Gastrocnemius medialis (tissue), 4 donors: Measurements from ENCODE around the gene TNFRSF1A. TPM values are rescaled to one million over a fixed set of nuclear protein-coding genes. Genes with fewer than 3 reads are reported as not detected.
"Not testable (repeated sequence)": the region's sequence is repeated elsewhere in the genome, so short reads cannot be mapped to it uniquely, and the experiment has no call there.

ENCODE experiments used
- ATAC-seq, 2 donors: fragments of 150-250 bp; one replicate each; pipeline ENCODE4 v1.9.1; 2016
- DNase-seq, 2 donors: peaks; one replicate each; pipeline ENCODE4 v3.0.0-alpha.2; 2019
- H3K27ac ChIP-seq, 4 donors: fragments of 200-600 bp; sonication (generic); 1 replicate in 1 of 4; 2 replicates in 3 of 4; pipeline ENCODE4 v1.5.1; 2016 to 2018; ENCODE audit warnings: mild to moderate bottlenecking in 2 of 4, moderate library complexity in 1 of 4
- H3K27me3 ChIP-seq, 3 donors: fragments of 200-600 bp; sonication (generic) in 2 of 3; 1 replicate in 1 of 3; 2 replicates in 2 of 3; pipeline versions ENCODE4 v1.5.1 to v1.6.0; 2016 to 2019; ENCODE audit warnings: mild to moderate bottlenecking in 1 of 3, moderate library complexity in 1 of 3
- H3K36me3 ChIP-seq, 2 donors: fragments of 200-600 bp; sonication (generic) in 1 of 2; one replicate each; pipeline ENCODE4 v1.5.1; 2017 to 2018
- H3K4me1 ChIP-seq, 2 donors: fragments of 200-600 bp; sonication (generic) in 1 of 2; one replicate each; pipeline ENCODE4 v1.5.1; 2016 to 2017; ENCODE audit warnings: mild to moderate bottlenecking in 2 of 2
- H3K4me3 ChIP-seq, 4 donors: fragments of 200-600 bp; sonication (generic) in 3 of 4; 1 replicate in 1 of 4; 2 replicates in 3 of 4; pipeline ENCODE4 v1.5.1; 2016 to 2019; ENCODE audit warnings: mild to moderate bottlenecking in 2 of 4
- H3K9me3 ChIP-seq, 3 donors: fragments of 200-600 bp; sonication (generic) in 2 of 3; 1 replicate in 1 of 3; 2 replicates in 2 of 3; pipeline ENCODE4 v1.5.1; 2016 to 2019
- POLR2A ChIP-seq, 2 donors: fragments of 450-650 bp; IDR thresholded peaks; one replicate each; pipeline ENCODE4 v1.6.1; 2017; ENCODE audit warnings: antibody characterized with exemption in 2 of 2, mild to moderate bottlenecking in 2 of 2, moderate library complexity in 2 of 2
- in situ Hi-C, 4 donors: fragments of 200-750 bp; cut with MboI; loops; one replicate each; pipeline versions ENCODE4 v1.15.0 to v1.8.0; 2017; ENCODE audit warnings: low sequenced_read_pairs in 4 of 4
- intact Hi-C: fragments of 100-400 bp; cut with DNase I; formaldehyde crosslinking; loops from one replicate; pipeline ENCODE4 v1.15.1; 2023; ENCODE audit warnings: low total_unique reads
- total RNA-seq, 4 donors: library from RNA; depleted of rRNA; stranded (reverse); fragments of >200 nt; gene quantifications; one replicate each; pipeline versions ENCODE4 v1.1.0 to v1.2.3, GENCODE V29; 2016
- TF ChIP-seq, protein P1 (sequence below), 5 experiments: fragments of 450-650 bp in 3 of 5; fragments of 200-600 bp in 2 of 5; sonication (generic) in 2 of 5; IDR thresholded peaks in 4 of 5; conservative IDR thresholded peaks in 1 of 5; 1 replicate in 4 of 5; 2 replicates in 1 of 5; pipeline ENCODE4 v1.5.1; 2016 to 2019; ENCODE audit warnings: antibody characterized with exemption in 5 of 5, mild to moderate bottlenecking in 3 of 5, moderate library complexity in 3 of 5

Gene TNFRSF1A
- total RNA-seq, 4 donors from 2014 or later = 103 to 220 (median 193) TPM

- DNase-seq = no peak
Measured at GRCh38 chr12:6340745-6341416, 995 bp downstream of the TNFRSF1A start.

DNA sequence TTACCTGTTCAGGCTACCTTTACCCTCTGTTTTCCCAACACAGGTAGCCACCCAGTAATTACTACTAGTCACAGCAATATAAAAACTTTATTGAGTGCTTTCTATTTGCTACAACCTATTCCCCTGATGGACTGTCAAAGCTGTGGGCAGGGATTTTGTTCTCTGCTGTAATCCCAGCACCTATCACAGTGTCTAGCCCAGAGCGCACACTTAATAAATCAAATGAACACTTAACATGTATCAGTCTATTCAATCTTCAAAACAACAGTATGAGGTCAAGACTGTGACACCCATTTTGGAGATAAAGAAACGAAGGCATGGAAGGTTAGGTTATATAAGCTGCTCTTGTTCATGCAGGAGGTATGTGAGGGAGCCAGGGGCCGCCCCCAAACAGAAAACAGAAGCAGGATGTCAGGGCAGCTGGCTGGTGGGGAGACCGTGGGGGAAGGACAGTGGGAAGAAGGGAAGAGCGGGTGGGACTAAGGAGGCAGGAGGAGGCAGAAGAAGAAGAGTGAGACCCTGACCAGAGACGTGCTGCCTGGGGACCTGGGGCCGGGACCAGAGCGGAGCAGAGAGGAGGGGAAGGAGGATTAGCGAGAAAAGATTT is 1.7 kb downstream of the TNFRSF1A start:
- intact Hi-C loops (loop anchor here (5.0 kb wide), 2 partner anchors 63 to 112 kb away; partner anchors contain the start of gene TAPBPL), in situ Hi-C loops (loop anchor here in 1 of 4 donors (25.0 kb wide), 1 partner anchor 122 kb away; the partner anchor contains the start of genes TAPBPL and VAMP1)
- H3K27ac ChIP-seq = peak overlapping the region; percentile 92 to 99 (median 96)
- TF ChIP-seq POLR2A (IDR thresholded peaks at IDR 0.05) = no peak
- TF ChIP-seq, protein P1, sequence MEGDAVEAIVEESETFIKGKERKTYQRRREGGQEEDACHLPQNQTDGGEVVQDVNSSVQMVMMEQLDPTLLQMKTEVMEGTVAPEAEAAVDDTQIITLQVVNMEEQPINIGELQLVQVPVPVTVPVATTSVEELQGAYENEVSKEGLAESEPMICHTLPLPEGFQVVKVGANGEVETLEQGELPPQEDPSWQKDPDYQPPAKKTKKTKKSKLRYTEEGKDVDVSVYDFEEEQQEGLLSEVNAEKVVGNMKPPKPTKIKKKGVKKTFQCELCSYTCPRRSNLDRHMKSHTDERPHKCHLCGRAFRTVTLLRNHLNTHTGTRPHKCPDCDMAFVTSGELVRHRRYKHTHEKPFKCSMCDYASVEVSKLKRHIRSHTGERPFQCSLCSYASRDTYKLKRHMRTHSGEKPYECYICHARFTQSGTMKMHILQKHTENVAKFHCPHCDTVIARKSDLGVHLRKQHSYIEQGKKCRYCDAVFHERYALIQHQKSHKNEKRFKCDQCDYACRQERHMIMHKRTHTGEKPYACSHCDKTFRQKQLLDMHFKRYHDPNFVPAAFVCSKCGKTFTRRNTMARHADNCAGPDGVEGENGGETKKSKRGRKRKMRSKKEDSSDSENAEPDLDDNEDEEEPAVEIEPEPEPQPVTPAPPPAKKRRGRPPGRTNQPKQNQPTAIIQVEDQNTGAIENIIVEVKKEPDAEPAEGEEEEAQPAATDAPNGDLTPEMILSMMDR (IDR thresholded peaks at IDR 0.05 in 4 of 5, conservative IDR thresholded peaks at IDR 0.05 in 1 of 5) = no peak
- peak overlapping the region; percentile 58 to 99 (median 81) for H3K4me3 ChIP-seq
- H3K36me3 ChIP-seq = no peaks in the 10 kb centered on the region
- no peaks in the 10 kb centered on the region for H3K9me3 ChIP-seq
- DNase-seq (no peak), ATAC-seq (no peak)
- H3K4me1 ChIP-seq = peaks cover 62 to 64% of the 10 kb centered on the region in 2 donors
- no peaks in the 10 kb centered on the region for H3K27me3 ChIP-seq

More at GRCh38 chr12:6340745-6341416, 995 bp downstream of the TNFRSF1A start:
- intact Hi-C loops (loop anchor here (5.0 kb wide), 2 partner anchors 64 to 111 kb away; partner anchors contain the start of gene TAPBPL), in situ Hi-C loops (loop anchor here in 1 of 4 donors (25.0 kb wide), 1 partner anchor 121 kb away; the partner anchor contains the start of genes TAPBPL and VAMP1)
- Histone ChIP-seq H3K27ac (peak overlapping the region; percentile 92 to 99 (median 96)), H3K36me3 (no peaks in the 10 kb centered on the region), H3K9me3 (no peaks in the 10 kb centered on the region), H3K4me3 (peak overlapping the region; percentile 58 to 99 (median 81)), H3K27me3 (no peaks in the 10 kb centered on the region), H3K4me1 (peaks cover 57 to 61% of the 10 kb centered on the region in 2 donors)
- no peak for TF ChIP-seq POLR2A (IDR thresholded peaks at IDR 0.05)
- peak in 1 of 2 donors; percentile 1 for ATAC-seq

- H3K36me3 ChIP-seq = peaks cover 0 to 6% of the 10 kb centered on the region in 2 donors
- intact Hi-C loops (loop anchor here (5.0 kb wide), 4 partner anchors 153 to 348 kb away; partner anchors contain the start of genes CHD4, MRPL51, NCAPD2 and ZNF384), in situ Hi-C loops (loop anchor here in 3 of 4 donors (5.0 to 25.0 kb wide), 6 partner anchors 38 to 203 kb away; partner anchors contain the start of genes LTBR (in 1 of the 3), SCNN1A (in 1 of the 3), TAPBPL (in 1 of the 3) and VAMP1 (in 1 of the 3))
- H3K27me3 ChIP-seq = no peaks in the 10 kb centered on the region
- H3K4me3 ChIP-seq = peak overlapping the region; percentile 58 to 99 (median 81)
- H3K9me3 ChIP-seq = no peaks in the 10 kb centered on the region
- no peak for ATAC-seq
- DNase-seq = no peak
- TF ChIP-seq, protein P1 (IDR thresholded peaks at IDR 0.05 in 4 of 5, conservative IDR thresholded peaks at IDR 0.05 in 1 of 5) = no peak
- TF ChIP-seq POLR2A (IDR thresholded peaks at IDR 0.05) = no peak
- H3K27ac ChIP-seq = peak overlapping the region; percentile 92 to 99 (median 96)
- peaks cover 72 to 76% of the 10 kb centered on the region in 2 donors for H3K4me1 ChIP-seq
Measured at GRCh38 chr12:6338955-6339354, 2.9 kb downstream of the TNFRSF1A start.

GRCh38 chr12:6338536-6338935 is 3.3 kb downstream of the TNFRSF1A start:
- Histone ChIP-seq H3K36me3 (peaks cover 0 to 10% of the 10 kb centered on the region in 2 donors), H3K4me3 (peak overlapping the region; percentile 58 to 99 (median 81)), H3K27ac (peak overlapping the region; percentile 92 to 99 (median 96)), H3K4me1 (peaks cover 72 to 75% of the 10 kb centered on the region in 2 donors)
- intact Hi-C loops = loop anchor here (5.0 kb wide), 4 partner anchors 154 to 349 kb away; partner anchors contain the start of genes CHD4, MRPL51, NCAPD2 and ZNF384
- DNase-seq, H3K27me3 ChIP-seq, H3K9me3 ChIP-seq, ATAC-seq: not testable (repeated sequence)
- in situ Hi-C loops = loop anchor here in 3 of 4 donors (5.0 to 25.0 kb wide), 6 partner anchors 39 to 204 kb away; partner anchors contain the start of genes LTBR (in 1 of the 3), SCNN1A (in 1 of the 3), TAPBPL (in 1 of the 3) and VAMP1 (in 1 of the 3)

DNA sequence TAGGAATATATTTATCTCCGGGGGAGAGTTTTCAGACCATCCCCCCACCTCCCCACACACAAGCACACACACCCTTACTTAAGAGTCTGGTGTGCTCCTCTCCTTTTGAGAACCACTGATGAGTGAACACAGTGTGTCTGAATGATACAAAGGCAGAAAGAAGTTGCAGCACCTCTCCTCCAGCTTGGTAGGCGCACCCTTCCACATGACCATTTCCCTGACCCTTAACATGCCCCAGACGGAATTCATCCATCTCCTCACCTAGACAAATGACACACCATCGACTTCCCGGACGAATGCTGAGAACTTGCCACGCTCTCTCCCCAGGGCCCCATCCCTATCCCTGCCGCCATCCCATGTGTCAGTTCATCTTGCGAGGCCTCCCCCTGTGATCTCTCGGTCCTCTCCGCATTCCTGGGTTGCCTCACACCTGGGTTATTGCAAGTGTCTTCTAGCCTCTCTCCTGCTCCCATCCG is 3.9 kb downstream of the TNFRSF1A start:
- intact Hi-C loops = loop anchor here (2.0 to 5.0 kb wide), 5 partner anchors 154 to 349 kb away; partner anchors contain the start of genes CHD4, MRPL51, NCAPD2 and ZNF384
- ATAC-seq (no peak), DNase-seq (no peak)
- no peaks in the 10 kb centered on the region for H3K9me3 ChIP-seq
- in situ Hi-C loops = loop anchor here in 3 of 4 donors (5.0 to 25.0 kb wide), 6 partner anchors 39 to 204 kb away; partner anchors contain the start of genes LTBR (in 1 of the 3), SCNN1A (in 1 of the 3), TAPBPL (in 1 of the 3) and VAMP1 (in 1 of the 3)
- peak overlapping the region; percentile 92 to 99 (median 96) for H3K27ac ChIP-seq
- peaks cover 0 to 16% of the 10 kb centered on the region in 2 donors for H3K36me3 ChIP-seq
- H3K4me1 ChIP-seq = peaks cover 67 to 69% of the 10 kb centered on the region in 2 donors
- no peaks in the 10 kb centered on the region for H3K27me3 ChIP-seq
- peak overlapping the region; percentile 58 to 99 (median 78) for H3K4me3 ChIP-seq
- TF ChIP-seq, protein P1 (IDR thresholded peaks at IDR 0.05 in 4 of 5, conservative IDR thresholded peaks at IDR 0.05 in 1 of 5) = no peak
- no peak for TF ChIP-seq POLR2A (IDR thresholded peaks at IDR 0.05)
